Neural progenitor cell (in vitro differentiated cells): ENCODE results near the gene KBTBD4. TPM values are rescaled to one million over a fixed set of nuclear protein-coding genes. Genes with fewer than 3 reads are reported as not detected.
A peak's percentile ranks its signal among the peaks of the same experiment; 100 is the strongest.

Source experiments
- DNase-seq: peaks from one replicate; pipeline ENCODE4 v3.0.0-alpha.2; 2016; ENCODE audit warnings: low spot score
- H2AFZ ChIP-seq: fragments of 200-600 bp; sonication (generic); replicated peaks from 2 replicates; pipeline ENCODE4 v1.6.1; 2016; ENCODE audit warnings: antibody characterized with exemption
- H3F3A ChIP-seq: fragments of 200-600 bp; sonication (generic); 2 replicates; pipeline ENCODE4 v1.6.1; 2016; ENCODE audit warnings: antibody characterized with exemption, low read depth
- H3K27ac ChIP-seq: fragments of 200-600 bp; sonication (generic); 2 replicates; pipeline ENCODE4 v1.5.1; 2016; ENCODE audit warnings: mild to moderate bottlenecking
- H3K27me3 ChIP-seq: fragments of 200-600 bp; sonication (generic); 2 replicates; pipeline ENCODE4 v1.6.1; 2016; ENCODE audit warnings: mild to moderate bottlenecking, moderate library complexity
- H3K36me3 ChIP-seq: fragments of 200-600 bp; sonication (generic); 2 replicates; pipeline ENCODE4 v1.5.1; 2016
- H3K4me1 ChIP-seq: fragments of 200-600 bp; sonication (generic); 2 replicates; pipeline ENCODE4 v1.6.1; 2016; ENCODE audit warnings: mixed run types
- H3K4me2 ChIP-seq: fragments of 200-600 bp; sonication (generic); 2 replicates; pipeline ENCODE4 v1.6.1; 2016
- H3K4me3 ChIP-seq: fragments of 200-600 bp; sonication (generic); 2 replicates; pipeline ENCODE4 v1.5.1; 2016
- H3K79me2 ChIP-seq: fragments of 200-600 bp; sonication (generic); 2 replicates; pipeline ENCODE4 v1.6.1; 2016; ENCODE audit warnings: low read depth
- H3K9ac ChIP-seq: fragments of 200-600 bp; sonication (generic); 2 replicates; pipeline ENCODE4 v1.6.1; 2016
- H3K9me3 ChIP-seq: fragments of 200-600 bp; sonication (generic); 2 replicates; pipeline ENCODE4 v1.5.1; 2016; ENCODE audit warnings: low read depth
- H4K20me1 ChIP-seq: fragments of 200-600 bp; sonication (generic); 2 replicates; pipeline ENCODE4 v1.6.1; 2016; ENCODE audit warnings: low read depth
- H3K27ac Mint-ChIP-seq: 3 replicates; pipeline ENCODE4 v1.8.0; 2021; ENCODE audit warnings: mixed read lengths
- H3K27me3 Mint-ChIP-seq: 2 replicates; pipeline ENCODE4 v1.8.0; 2022; ENCODE audit warnings: low read depth, mild to moderate bottlenecking, inconsistent platforms, moderate library complexity, mixed read lengths; ENCODE audit not compliant: insufficient read depth
- H3K36me3 Mint-ChIP-seq: 3 replicates; pipeline ENCODE4 v1.8.0; 2021; ENCODE audit warnings: mixed read lengths
- H3K4me1 Mint-ChIP-seq: 3 replicates; pipeline ENCODE4 v1.8.0; 2021; ENCODE audit warnings: mixed read lengths
- H3K4me3 Mint-ChIP-seq: 3 replicates; pipeline ENCODE4 v1.8.0; 2021; ENCODE audit warnings: mild to moderate bottlenecking, moderate library complexity, mixed read lengths
- H3K9me3 Mint-ChIP-seq: 3 replicates; pipeline ENCODE4 v1.8.0; 2020; ENCODE audit warnings: mixed read lengths
- CTCF ChIP-seq: fragments of 200-600 bp; sonication (generic); IDR thresholded peaks from 2 replicates; pipeline ENCODE4 v1.5.1; 2017; ENCODE audit warnings: antibody characterized with exemption, mild to moderate bottlenecking
- EZH2 ChIP-seq: fragments of 200-600 bp; sonication (generic); IDR thresholded peaks from 2 replicates; pipeline ENCODE4 v1.6.1; 2017; ENCODE audit warnings: antibody characterized with exemption, mild to moderate bottlenecking, moderate library complexity
- EZH2phosphoT487 ChIP-seq: fragments of 200-600 bp; sonication (generic); IDR thresholded peaks from 2 replicates; pipeline ENCODE4 v1.6.1; 2017; ENCODE audit warnings: antibody characterized with exemption
- total RNA-seq: library from RNA; depleted of rRNA; stranded (reverse); fragments of >200 nt; gene quantifications from 2 replicates; pipeline ENCODE4 v1.2.3, GENCODE V29; 2015; ENCODE audit warnings: low replicate concordance

Gene KBTBD4
- total RNA-seq, 1 donor from 2014 or later = 19.5 TPM

DNA sequence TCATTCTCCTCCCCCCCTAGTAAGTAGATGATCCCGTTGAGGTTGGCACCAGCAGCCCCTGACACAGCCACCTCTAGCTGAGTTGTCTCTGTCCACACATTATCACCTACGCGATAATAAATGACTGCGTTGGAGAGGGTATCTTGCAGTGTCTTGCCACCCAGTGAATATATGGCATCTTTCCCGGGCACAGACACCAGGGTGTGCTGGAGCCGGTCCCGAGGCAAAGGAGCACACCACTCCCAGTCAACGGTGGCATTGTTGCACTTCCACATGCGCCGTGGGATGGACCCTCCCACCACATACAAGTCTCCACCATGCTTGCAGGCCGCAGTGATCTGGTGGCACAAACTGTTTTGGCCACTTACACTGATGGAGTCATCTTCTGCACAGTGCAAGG lies 5.4 kb downstream of the KBTBD4 start:
- H3K27ac Mint-ChIP-seq = no peak overlapping the region
- H3K4me2 ChIP-seq = no peak overlapping the region
- H3F3A ChIP-seq = peaks cover 15% of the 10 kb centered on the region
- peaks cover 33% of the 10 kb centered on the region for H3K79me2 ChIP-seq
- peaks cover 4% of the 10 kb centered on the region for H4K20me1 ChIP-seq
- no peaks in the 10 kb centered on the region for H3K27me3 ChIP-seq
- H3K9ac ChIP-seq = no peak overlapping the region
- H2AFZ ChIP-seq = no peak overlapping the region
- no peaks in the 10 kb centered on the region for H3K9me3 Mint-ChIP-seq
- H3K27ac ChIP-seq = no peak overlapping the region
- TF ChIP-seq EZH2 (no peak), CTCF (no peak), EZH2phosphoT487 (no peak)
- H3K36me3 ChIP-seq = peaks cover 5% of the 10 kb centered on the region
- no peak overlapping the region for H3K4me3 ChIP-seq
- peaks cover 11% of the 10 kb centered on the region for H3K4me1 ChIP-seq
- peaks cover 5% of the 10 kb centered on the region for H3K27me3 Mint-ChIP-seq
- H3K36me3 Mint-ChIP-seq = peaks cover 23% of the 10 kb centered on the region
- DNase-seq = no peak
- no peaks in the 10 kb centered on the region for H3K9me3 ChIP-seq
- no peak overlapping the region for H3K4me3 Mint-ChIP-seq
- H3K4me1 Mint-ChIP-seq = peaks cover 22% of the 10 kb centered on the region

GRCh38 chr11:47572715-47573255 lies 6.0 kb downstream of the KBTBD4 start:
- Histone ChIP-seq H3K4me1 (peaks cover 6% of the 10 kb centered on the region), H3K27ac (no peak overlapping the region), H3F3A (peaks cover 9% of the 10 kb centered on the region), H3K4me3 (no peak overlapping the region), H3K4me2 (no peak overlapping the region), H3K79me2 (peaks cover 30% of the 10 kb centered on the region), H3K27me3 (no peaks in the 10 kb centered on the region), H2AFZ (no peak overlapping the region), H3K9me3 (no peaks in the 10 kb centered on the region), H3K36me3 (peaks cover 5% of the 10 kb centered on the region), H3K9ac (no peak overlapping the region), H4K20me1 (peaks cover 4% of the 10 kb centered on the region)
- H3K4me3 Mint-ChIP-seq = no peak overlapping the region
- no peak for DNase-seq
- H3K4me1 Mint-ChIP-seq = peaks cover 16% of the 10 kb centered on the region
- no peak overlapping the region for H3K27ac Mint-ChIP-seq
- peaks cover 21% of the 10 kb centered on the region for H3K36me3 Mint-ChIP-seq
- H3K9me3 Mint-ChIP-seq = no peaks in the 10 kb centered on the region
- TF ChIP-seq CTCF (no peak), EZH2phosphoT487 (no peak), EZH2 (no peak)
- peaks cover 6% of the 10 kb centered on the region for H3K27me3 Mint-ChIP-seq

- H3K36me3 Mint-ChIP-seq = peaks cover 16% of the 10 kb centered on the region
- H3K4me1 Mint-ChIP-seq = peaks cover 8% of the 10 kb centered on the region
Observed at GRCh38 chr11:47571895-47572294, 6.9 kb downstream of the KBTBD4 start.

More at GRCh38 chr11:47571895-47572294, 6.9 kb downstream of the KBTBD4 start:
- H3K27me3 ChIP-seq = no peaks in the 10 kb centered on the region
- no peak overlapping the region for H3K27ac ChIP-seq
- no peak for DNase-seq
- no peaks in the 10 kb centered on the region for H3K4me1 ChIP-seq
- no peak overlapping the region for H2AFZ ChIP-seq
- H3K4me2 ChIP-seq = no peak overlapping the region
- TF ChIP-seq CTCF (no peak), EZH2phosphoT487 (no peak), EZH2 (no peak)
- Mint-ChIP-seq H3K27ac (no peak overlapping the region), H3K27me3 (peaks cover 4% of the 10 kb centered on the region), H3K4me3 (no peak overlapping the region), H3K9me3 (no peaks in the 10 kb centered on the region)
- H3K79me2 ChIP-seq = peaks cover 30% of the 10 kb centered on the region
- peak overlapping the region; percentile 18 for H3K9ac ChIP-seq
- no peak overlapping the region for H3K4me3 ChIP-seq
- peaks cover 5% of the 10 kb centered on the region for H3K36me3 ChIP-seq
- peaks cover 6% of the 10 kb centered on the region for H3F3A ChIP-seq
- H4K20me1 ChIP-seq = peaks cover 4% of the 10 kb centered on the region
- no peaks in the 10 kb centered on the region for H3K9me3 ChIP-seq
